ENCODE results near the gene HSPH1. TPM values are rescaled to one million over a fixed set of nuclear protein-coding genes. Genes with fewer than 3 reads are reported as not detected.
A peak's percentile ranks its signal among the peaks of the same experiment; 100 is the strongest.

Gene HSPH1
- total RNA-seq, 3 donors from 2014 or later, result 36.3 to 109 (median 53.1) TPM

- Histone ChIP-seq H3K27me3 (no peaks in the 10 kb centered on the region), H3K27ac (peak overlapping the region in 1 of 2 donors; percentile 13), H3K4me1 (peaks cover 6 to 11% of the 10 kb centered on the region in 2 donors), H3K36me3 (no peaks in the 10 kb centered on the region), H3K4me3 (no peak overlapping the region), H3K9me3 (no peaks in the 10 kb centered on the region)
- TF ChIP-seq POLR2AphosphoS5 (IDR thresholded peaks at IDR 0.05), result no peak
- no peak for DNase-seq (ENCODE audit: low spot score in 2 of 2)
- intact Hi-C loops (cut with DNase I; ENCODE audit: low total_unique reads), result loop anchor here (10.0 kb wide), 1 partner anchor 217 kb away; no protein-coding TSS in a partner anchor
These were observed 46.2 kb upstream of the HSPH1 start for GRCh38 chr13:31207661-31208552.

DNA sequence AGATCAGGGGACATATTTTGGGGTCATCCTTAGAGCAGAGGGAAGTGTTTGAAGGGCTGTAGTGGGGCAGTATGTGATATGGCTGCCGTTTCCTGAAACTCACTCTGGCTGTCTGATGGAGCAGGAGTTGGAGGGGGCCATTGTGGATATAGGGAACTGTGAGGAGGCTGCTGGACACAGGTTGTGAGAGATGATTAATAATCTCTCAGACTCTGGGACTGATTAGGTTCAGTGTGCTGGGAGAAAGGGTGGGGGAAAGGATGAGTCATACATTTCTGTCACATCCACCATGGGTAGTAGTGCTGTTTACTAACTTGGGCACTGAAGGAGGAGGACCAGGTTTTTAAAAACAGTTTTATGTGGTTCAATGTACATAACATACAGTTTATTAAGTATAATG, 42.9 kb upstream of the HSPH1 start:
- no peak for DNase-seq (ENCODE audit: low spot score in 2 of 2)
- Histone ChIP-seq H3K27me3 (no peaks in the 10 kb centered on the region), H3K9me3 (no peaks in the 10 kb centered on the region), H3K36me3 (no peaks in the 10 kb centered on the region), H3K27ac (no peak overlapping the region), H3K4me3 (no peak overlapping the region), H3K4me1 (peaks cover 3 to 15% of the 10 kb centered on the region in 2 donors)
- no peak for TF ChIP-seq POLR2A (IDR thresholded peaks at IDR 0.05)
- no peak for TF ChIP-seq POLR2AphosphoS5 (IDR thresholded peaks at IDR 0.05)
- TF ChIP-seq, protein P1, sequence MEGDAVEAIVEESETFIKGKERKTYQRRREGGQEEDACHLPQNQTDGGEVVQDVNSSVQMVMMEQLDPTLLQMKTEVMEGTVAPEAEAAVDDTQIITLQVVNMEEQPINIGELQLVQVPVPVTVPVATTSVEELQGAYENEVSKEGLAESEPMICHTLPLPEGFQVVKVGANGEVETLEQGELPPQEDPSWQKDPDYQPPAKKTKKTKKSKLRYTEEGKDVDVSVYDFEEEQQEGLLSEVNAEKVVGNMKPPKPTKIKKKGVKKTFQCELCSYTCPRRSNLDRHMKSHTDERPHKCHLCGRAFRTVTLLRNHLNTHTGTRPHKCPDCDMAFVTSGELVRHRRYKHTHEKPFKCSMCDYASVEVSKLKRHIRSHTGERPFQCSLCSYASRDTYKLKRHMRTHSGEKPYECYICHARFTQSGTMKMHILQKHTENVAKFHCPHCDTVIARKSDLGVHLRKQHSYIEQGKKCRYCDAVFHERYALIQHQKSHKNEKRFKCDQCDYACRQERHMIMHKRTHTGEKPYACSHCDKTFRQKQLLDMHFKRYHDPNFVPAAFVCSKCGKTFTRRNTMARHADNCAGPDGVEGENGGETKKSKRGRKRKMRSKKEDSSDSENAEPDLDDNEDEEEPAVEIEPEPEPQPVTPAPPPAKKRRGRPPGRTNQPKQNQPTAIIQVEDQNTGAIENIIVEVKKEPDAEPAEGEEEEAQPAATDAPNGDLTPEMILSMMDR (IDR thresholded peaks at IDR 0.05), result no peak
- intact Hi-C loops (cut with DNase I; ENCODE audit: low total_unique reads), result loop anchor here (10.0 kb wide), 1 partner anchor 220 kb away; no protein-coding TSS in a partner anchor

DNA sequence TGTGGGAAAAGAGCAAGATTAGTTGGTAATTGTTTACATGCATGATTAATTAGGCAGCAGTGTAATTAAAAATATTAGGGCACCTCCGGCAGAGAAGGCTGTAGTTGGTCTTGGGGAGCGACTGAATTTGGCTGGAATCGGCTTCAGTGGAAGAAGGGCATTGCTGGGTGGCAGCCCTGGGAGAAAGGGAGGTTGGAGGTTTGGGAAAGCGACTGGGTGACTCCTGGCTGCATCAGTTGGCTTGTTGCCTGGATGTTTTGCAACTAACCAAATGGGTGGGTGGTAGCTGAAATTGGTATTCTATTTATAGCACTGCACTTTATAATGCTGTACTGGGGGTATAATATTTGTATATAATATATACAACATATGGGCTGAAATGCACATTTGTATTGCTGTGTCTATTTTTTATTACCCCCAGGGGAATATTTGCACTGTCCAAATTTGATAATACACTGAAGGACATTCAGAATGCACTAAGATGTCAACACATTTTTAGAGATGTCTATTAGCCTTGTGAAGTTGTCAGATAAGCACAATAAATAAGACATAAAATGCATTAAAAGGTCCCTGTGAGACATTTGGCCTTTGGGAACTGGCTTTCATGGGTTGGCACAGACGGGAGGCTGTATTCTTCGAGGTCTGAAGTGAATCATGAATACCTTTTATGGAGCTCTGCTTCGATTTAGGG, 39.8 kb upstream of the HSPH1 start:
- intact Hi-C loops (cut with DNase I; ENCODE audit: low total_unique reads), result loop anchor here (10.0 kb wide), 1 partner anchor 223 kb away; no protein-coding TSS in a partner anchor
- no peaks in the 10 kb centered on the region for H3K27me3 ChIP-seq
- TF ChIP-seq POLR2A (IDR thresholded peaks at IDR 0.05) (no peak), POLR2AphosphoS5 (IDR thresholded peaks at IDR 0.05) (no peak)
- no peaks in the 10 kb centered on the region for H3K36me3 ChIP-seq
- no peaks in the 10 kb centered on the region for H3K9me3 ChIP-seq
- DNase-seq (ENCODE audit: low spot score in 2 of 2), result no peak
- peaks cover 0 to 7% of the 10 kb centered on the region in 2 donors for H3K4me1 ChIP-seq
- H3K4me3 ChIP-seq, result peak overlapping the region; percentile 65 to 89 (median 79)
- peak overlapping the region in 1 of 2 donors; percentile 96 for H3K27ac ChIP-seq

- Histone ChIP-seq H3K36me3 (no peaks in the 10 kb centered on the region), H3K4me3 (peak overlapping the region; percentile 65 to 89 (median 79)), H3K9me3 (no peaks in the 10 kb centered on the region), H3K27ac (peak overlapping the region; percentile 96 to 99), H3K27me3 (no peaks in the 10 kb centered on the region), H3K4me1 (peaks cover 0 to 7% of the 10 kb centered on the region in 2 donors)
- TF ChIP-seq POLR2A (IDR thresholded peaks at IDR 0.05), result no peak
- peak in 1 of 2 donors; percentile 66 for DNase-seq (ENCODE audit: low spot score in 2 of 2)
- intact Hi-C loops (cut with DNase I; ENCODE audit: low total_unique reads), result loop anchor here (10.0 kb wide), 1 partner anchor 224 kb away; no protein-coding TSS in a partner anchor
These were observed 38.9 kb upstream of the HSPH1 start for GRCh38 chr13:31200637-31200971.

- peak within 1 kb of the TSS; percentile 65 to 89 (median 79) for H3K4me3 ChIP-seq
- intact Hi-C loops (cut with DNase I; ENCODE audit: low total_unique reads), result loop anchor here (10.0 kb wide), 1 partner anchor 225 kb away; no protein-coding TSS in a partner anchor
- H3K9me3 ChIP-seq, result no peaks in the 10 kb centered on the region
- H3K27ac ChIP-seq, result peak within 1 kb of the TSS; percentile 96 to 99
- TF ChIP-seq POLR2AphosphoS5 (IDR thresholded peaks at IDR 0.05) (peak in 1 of 3 donors; percentile 35), POLR2A (IDR thresholded peaks at IDR 0.05) (no peak)
- TF ChIP-seq, protein P1 (IDR thresholded peaks at IDR 0.05), result peak in 2 of 3 donors; percentile 70 to 87
- peaks cover 0 to 7% of the 10 kb centered on the region in 2 donors for H3K4me1 ChIP-seq
- no peaks in the 10 kb centered on the region for H3K27me3 ChIP-seq
- no peaks in the 10 kb centered on the region for H3K36me3 ChIP-seq
- DNase-seq (ENCODE audit: low spot score in 2 of 2), result peak; percentile 48 to 77
These were observed 38.3 kb upstream of the HSPH1 start, which contains the start of gene B3GLCT for GRCh38 chr13:31199849-31200636. B3GLCT (plus strand) TSS chr13:31199975; CDS start chr13:31200085, 110 bp downstream.

GRCh38 chr13:31199527-31199848, 37.8 kb upstream of the HSPH1 start:
- no peak for DNase-seq (ENCODE audit: low spot score in 2 of 2)
- Histone ChIP-seq H3K27ac (peak overlapping the region; percentile 96 to 99), H3K4me3 (peak overlapping the region; percentile 65 to 89 (median 79)), H3K36me3 (no peaks in the 10 kb centered on the region), H3K4me1 (peaks cover 0 to 7% of the 10 kb centered on the region in 2 donors), H3K9me3 (no peaks in the 10 kb centered on the region), H3K27me3 (no peaks in the 10 kb centered on the region)
- TF ChIP-seq POLR2A (IDR thresholded peaks at IDR 0.05) (no peak), POLR2AphosphoS5 (IDR thresholded peaks at IDR 0.05) (no peak)
- TF ChIP-seq, protein P1 (IDR thresholded peaks at IDR 0.05), result no peak
- intact Hi-C loops (cut with DNase I; ENCODE audit: low total_unique reads), result no loop called here

All from breast epithelium (tissue), 4 donors.